HG03135 (cell line): ENCODE data around the gene CISD3.
A peak's percentile ranks its signal among the peaks of the same experiment; 100 is the strongest.

Experiments
- ATAC-seq: cut with Tn5 transposase; IDR thresholded peaks from one replicate; pipeline ENCODE4 v1.9.1; 2021; ENCODE audit warnings: mild to moderate bottlenecking, moderate library complexity; ENCODE audit not compliant: unreplicated experiment

CISD3 gene, protein sequence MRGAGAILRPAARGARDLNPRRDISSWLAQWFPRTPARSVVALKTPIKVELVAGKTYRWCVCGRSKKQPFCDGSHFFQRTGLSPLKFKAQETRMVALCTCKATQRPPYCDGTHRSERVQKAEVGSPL

DNA sequence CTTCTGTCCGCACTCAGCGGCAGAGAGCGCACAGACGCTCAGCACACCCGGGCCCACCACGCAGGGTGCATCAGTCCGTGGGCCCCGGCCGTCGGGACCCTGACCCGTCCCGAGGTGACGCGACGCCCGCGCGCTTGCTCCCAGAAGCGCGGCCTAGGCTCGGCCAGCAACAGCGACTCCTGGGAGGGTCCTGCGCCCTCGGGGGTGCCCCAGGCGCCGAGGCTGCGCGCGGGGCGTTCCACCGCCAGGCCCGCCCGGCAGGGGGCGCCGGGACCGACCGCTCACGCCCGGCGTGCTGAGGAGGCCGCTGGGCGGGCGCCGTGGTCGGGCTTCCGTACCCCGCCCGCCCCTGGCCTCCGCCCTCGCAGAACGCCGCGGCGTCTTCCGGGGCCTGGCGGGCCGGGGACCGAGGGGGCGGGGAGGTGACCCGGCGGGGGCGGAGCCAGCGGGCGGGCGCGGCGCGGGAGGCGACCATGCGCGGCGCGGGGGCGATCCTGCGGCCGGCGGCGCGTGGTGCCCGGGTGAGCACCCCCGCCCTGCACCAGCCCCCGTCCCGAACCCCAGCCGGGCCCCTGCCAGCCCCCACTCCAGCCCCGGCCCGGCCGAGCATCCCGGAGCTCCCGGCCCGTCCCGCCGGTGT is at the start of gene CISD3:
TSS of gene CISD3 (plus strand) at position 456 of the 640 bp plus-strand sequence. CDS start at position 474, 18 bp downstream.
- peak; percentile 71 for ATAC-seq

DNA sequence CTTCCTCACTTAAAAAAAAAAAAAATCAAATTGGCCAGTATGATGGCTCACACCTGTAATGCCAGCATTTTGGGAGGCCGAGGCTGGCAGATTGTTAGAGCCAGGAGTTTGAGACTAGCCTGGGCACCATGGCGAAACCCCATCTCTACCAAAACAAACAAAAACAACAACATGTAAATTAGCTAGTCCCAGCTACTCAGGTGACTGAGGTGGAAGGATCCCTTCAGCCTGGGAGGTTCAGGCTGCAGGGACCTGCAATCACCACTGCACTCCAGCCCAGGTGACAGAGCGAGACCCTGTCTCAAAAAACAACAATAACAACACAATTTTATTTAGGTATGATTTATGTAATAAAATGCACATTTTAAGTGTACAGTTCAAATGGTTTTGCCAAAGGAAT is 49.0 kb upstream of the CISD3 start:
- ATAC-seq, result no peak

DNA sequence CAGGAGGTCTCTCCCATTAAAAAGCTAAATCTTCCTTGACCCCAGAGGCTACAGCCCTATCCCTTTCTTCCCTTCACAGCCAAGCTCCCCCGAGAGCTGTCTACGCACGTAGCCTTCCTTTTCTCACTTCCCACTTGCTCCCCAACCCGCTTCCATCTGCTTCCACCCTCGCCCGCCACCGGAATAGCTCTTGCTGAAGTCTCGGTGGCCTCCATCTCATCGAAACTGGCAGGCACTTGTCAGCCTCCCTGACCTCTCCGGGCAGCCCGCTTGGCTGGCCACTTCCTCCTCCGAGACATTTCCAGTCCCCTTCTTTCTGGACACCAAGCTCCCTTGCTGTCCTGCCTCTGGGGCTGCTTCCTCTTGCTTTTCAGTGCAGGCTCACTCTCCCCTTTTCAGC is 44.6 kb upstream of the CISD3 start:
- ATAC-seq, result no peak

DNA sequence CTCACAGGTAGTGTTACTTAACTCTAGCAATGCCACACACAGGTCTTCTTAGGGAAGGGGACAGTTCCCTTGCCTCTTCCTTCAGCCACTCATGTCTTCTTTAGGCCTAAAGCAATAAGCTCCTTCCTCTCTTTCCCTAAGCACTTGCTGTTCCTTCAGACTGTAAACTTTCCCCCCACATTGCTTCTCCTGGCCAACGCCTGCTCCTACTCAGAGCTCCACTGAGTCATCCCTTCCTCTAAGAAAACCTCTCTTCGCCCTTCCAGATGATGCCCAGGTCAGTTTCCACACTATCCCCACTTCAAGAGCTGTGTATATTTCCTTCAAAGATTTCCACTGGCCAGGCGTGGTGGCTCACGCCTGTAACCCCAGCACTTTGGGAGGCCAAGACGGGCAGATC is 42.9 kb upstream of the CISD3 start:
- no peak for ATAC-seq

DNA sequence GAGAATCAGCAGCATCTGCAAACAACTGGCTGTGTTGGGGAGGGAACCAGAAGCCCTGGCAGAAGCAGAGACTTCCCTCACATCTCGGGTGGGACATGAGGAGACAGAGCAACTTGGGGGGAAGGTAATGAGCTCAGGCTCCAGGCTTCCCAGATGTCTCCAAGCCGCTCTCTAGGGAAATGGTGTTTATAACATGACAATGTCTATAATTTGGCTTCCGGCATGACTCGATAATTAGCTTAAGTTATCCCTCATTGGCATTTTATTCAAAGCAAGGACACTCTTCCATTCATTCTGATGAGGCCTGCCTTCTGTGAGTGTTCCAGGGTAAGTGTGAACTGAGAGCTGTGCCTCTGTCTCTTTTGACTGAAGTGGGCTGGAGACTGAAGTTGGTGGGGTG is 39.8 kb upstream of the CISD3 start:
- ATAC-seq, result no peak

DNA sequence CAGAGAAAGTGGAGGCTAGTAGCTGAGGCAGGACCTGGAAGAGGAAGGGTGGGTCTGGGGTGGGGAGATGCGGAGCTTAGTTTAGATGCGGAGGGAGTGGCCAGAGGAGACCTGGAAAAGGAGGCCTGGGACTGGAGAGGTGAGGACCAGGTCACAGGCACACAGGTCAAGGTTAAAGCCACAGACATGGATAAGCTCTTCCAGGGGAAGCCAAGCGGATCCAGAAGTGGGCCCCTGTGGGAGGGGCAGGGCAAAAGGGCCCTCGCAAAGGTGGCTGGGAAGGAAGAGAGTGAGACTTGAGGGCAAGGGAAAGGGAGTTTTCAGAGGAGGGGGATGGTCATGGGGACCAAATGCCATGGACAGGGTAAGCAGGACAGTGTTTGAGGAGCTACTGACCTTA is 39.0 kb upstream of the CISD3 start:
- no peak for ATAC-seq

DNA sequence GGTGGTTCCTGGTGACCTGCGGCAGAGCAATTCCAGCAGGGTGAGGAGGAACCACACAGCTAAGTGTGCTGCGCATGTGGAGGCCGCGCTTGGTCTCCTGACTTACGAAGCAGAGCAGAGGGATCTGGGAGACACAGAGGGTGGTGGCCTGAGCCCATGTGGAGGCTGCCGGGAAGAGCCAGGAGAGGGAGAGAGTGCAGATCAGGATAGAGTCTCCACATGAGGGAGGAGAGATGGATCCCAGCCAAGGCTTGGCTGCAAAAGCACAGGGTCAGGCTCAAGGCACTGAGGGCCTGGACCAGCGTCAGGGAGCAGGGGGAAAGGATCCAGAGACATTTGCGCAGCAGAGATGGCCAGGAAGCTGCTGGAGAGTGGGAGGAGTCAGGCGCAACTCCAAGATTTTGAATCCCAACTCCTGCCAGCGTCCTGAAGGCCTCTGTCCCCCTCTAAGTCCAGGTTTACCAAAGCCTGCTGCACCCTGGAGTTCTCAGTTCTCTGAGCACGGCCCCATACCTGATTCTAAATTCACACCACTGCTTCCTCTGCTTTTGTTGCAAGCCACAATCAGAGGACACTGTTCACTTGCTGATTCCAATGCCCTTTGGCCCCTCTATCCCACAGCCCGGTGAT is 36.3 kb upstream of the CISD3 start:
- no peak for ATAC-seq

DNA sequence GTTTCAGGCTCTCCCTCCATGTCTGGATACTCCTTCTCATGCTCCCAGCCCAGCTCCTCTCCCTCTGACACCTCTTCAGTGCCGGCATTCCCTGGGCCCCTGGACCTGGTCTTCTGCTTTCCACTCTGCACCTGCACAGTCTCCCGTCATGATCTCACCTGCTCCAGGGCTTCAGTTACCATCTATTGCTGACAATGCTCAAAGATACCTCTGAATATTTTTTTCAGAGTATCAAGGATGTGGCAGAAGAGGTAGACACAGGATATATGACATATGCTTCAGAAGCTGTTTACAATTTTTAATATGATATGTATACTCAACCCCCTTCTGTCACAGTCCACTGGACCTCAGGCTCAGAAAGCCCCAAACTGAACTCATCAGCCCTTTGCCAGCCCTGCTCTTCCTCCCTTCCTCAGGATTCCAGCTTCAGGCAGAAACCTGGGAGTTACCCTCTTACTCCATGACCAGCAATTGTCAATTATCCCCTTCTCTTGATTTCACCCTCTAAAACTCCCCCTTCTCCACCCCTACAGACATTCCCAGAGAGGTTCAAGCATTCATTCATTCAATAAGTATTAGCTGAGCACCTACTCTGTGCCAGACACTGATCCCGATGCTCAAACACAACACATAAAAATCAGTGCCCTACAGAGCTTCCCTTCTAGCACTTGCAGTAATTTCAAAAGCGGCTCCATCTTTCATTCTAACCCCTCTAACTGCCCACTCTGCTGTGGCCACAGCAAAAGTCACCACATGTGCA is 32.9 kb upstream of the CISD3 start:
- no peak for ATAC-seq

DNA sequence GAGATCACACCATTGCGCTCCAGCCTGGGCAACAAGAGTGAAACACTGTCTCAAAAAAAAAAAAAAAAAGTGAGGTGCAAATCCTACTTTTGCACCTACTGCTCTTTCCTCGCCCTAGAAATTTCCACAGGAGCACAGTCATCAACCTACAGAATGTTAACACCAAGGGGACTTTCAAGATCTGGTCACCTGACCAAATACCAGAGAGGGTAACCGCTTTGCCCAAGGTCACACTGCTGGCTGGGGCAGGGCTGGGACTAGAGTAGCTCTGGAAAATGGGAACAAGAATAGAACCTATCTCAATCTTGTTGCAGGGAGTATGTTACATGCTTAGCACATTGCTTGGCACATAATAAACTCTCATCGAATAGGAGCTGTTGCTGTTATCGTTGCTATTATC is 31.4 kb upstream of the CISD3 start:
- no peak for ATAC-seq

DNA sequence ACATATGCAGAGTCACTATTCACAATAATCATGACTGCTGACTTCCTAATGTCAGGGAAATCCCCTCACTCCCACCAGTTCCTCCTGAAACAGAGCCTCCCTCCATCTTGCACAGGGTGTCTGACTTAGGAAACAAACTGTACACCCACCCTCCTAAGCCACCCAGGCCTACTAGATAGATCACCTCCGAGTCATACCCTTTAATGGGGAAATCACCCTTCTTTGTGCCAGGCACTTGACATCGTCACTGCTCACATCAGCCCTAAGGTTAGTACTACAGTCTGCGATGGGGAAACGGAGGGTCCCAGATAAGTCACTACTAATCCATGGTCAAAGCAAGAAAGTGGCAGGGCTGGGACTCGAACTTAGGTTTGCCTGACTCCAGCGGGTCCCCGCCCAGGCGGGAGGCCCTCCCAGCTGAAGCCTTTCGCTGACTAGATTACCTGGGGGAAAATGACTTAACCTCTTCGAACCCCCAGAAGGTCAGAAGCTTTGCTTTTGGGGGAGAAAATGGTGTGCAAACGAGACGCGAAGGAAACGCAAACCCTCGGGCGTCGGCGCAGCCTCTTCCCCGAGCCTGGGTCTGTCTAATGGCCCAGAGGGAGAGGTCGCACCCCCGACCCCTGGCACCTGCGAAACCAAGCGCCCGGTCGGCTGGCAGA is 28.5 kb upstream of the CISD3 start:
- ATAC-seq, result peak; percentile 6

DNA sequence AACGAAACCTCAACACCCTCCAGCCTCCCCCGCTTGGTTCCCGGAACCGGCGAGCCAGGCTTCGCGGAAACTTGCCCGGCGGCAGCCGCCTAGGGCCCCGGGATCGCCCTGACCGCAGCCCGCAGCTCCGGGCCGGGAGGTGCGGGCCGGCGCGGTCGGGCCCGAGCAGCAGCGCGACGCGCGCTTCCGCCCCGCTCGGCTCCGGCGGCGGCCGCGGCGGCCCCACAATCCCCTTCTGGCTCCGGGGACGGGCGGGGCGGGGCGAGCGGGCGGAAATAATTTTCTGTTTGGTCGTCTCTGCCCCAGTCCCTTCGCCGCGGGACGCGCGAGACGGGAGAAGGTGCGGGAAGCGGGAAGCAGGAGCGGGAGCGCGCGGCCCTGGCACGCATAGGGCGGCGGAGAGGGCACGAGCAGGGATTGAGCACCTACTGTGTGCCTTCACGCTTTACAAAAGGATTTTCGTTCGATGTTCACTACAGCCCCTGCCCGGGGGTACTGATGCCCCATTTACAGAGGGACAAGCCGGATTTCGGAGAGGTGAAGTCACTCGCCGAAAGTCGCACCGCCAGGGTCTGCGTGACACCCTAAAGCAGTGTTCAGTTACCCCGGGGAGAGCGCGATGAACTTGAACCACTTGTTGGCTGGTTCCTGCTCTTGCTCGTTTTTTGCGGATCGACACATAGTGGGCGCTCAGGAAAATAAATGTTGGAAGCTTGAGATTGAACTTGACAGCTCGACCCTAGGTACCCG is 27.8 kb upstream of the CISD3 start:
- peak; percentile 24 for ATAC-seq

DNA sequence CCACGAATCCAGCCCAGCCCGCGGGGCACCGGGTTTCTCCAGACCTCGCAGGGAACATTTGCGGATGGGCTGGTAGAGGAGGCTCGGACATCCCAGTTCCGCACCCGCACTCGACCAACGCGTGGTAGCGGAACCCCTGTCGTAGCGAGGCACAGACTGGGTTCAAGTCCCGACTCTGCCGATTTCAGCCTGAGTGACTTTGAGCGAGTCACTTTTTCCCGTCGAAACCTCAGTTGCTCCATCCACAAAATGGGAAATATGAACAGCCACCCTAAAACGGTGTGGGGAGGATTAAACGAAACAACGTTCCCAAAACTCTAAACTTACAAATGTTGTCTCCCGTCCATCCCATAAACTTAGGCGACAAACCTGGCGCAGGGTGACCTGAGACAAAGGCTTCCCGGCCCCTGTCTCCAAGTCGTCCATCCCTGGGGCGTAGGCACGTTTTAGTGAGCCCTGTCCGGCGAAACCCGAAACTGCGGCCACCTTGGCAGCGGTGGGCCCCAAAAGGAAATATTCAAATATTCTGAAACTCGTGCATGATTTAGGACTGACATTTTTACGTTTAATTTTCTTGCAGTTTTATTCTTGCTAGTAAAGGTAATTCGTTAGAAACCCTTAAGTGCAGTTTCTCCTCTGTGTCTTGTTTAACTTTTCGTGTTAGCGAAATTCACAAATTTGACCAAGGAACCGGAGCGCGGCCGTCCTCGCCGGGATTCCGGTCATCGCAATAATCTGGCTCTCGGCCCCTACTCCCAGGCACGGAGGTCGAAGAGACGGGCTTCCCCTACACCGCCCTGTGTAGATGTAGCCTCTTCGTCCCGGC is 27.0 kb upstream of the CISD3 start:
- no peak for ATAC-seq

DNA sequence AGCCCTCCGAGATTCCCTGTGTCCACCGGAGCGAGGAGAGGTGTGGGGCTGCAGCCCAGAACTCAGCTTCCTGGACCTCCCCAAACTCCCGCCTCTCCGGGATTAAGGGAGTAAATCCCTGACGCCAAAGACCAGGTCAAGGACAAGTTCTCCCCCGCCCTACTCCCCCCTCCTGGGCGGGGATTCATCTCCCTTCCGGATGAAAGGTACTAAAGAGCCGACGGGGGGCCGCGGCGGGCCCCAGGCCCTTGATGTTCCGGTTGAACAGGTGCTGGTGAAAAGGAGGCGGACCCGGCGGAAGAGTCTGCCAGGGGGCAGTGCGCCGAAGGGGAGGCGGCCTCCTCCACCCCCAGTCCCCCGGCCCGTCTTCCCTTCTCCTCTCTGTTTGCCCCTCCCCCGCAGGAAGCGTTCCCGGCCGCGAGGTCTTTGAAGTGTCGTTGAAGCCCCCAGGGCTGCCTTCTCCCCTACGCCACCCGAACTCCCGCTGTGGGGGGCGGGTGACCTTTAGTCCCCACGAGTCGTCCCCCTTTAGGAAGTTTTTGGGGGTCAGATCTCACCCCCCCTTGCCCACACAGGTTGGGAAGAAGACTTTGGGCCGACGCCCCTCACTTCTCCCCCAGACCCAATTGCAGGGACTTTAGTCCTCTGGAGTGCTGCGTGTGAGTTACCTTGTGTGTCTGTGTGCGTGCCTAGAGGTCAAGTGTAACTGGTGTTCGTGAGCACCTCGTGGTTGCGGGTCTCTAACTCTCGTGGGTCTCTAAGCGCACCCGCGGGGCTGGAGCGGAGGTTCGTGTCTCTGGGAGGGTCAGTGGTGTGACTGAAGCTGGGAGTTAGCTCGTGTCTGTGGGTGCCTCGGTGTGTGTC is 26.2 kb upstream of the CISD3 start:
- ATAC-seq, result no peak

DNA sequence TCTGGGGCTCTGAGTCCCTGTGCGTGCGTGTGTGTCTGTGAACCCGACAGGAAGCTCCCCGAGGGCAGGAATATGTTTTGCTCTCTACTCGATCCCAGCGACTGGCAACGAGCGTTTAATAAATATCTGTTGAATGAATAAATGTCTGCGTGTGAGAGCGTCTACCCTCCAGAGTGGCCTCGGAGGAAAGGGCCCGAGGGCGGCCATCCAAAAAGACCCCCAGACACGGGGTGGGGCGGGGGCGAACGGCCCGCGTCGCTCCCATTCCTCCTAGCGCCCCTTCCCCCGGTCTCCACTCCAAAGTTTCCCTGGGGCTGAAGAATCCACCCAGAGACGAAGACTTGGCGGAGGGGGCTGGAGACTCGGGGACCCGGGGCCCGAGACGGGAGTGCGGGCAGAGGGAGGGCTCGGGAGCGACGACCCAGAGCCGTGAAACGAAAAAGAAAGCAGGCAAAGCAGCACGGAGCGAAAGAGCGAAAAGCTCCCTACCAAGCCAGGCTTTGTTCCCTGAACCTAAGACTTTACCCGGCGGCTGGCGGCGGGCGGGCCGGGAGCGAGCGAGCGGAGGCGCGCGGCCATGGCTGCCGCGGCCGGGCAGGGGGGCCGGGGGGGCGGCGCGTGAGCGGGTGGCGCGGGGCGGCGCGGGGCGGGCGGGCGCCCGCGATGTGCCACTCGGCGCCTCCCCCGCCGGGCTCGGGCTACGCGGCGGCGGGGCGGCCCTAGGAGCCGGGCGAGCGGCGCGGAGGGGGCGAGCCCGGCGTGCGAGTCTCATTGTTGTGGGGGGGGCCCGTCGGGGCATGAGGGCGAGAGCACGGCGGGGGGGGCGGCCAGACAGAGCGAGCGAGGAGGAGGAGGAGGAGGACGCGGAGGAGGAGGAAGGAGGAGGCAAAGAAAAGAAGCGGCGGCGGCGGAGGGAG is 25.3 kb upstream of the CISD3 start, which contains the start of gene MLLT6:
TSS of gene MLLT6 (plus strand) at position 668 of the 917 bp plus-strand sequence. CDS start 360 bp downstream, outside the sequence.
- no peak for ATAC-seq

DNA sequence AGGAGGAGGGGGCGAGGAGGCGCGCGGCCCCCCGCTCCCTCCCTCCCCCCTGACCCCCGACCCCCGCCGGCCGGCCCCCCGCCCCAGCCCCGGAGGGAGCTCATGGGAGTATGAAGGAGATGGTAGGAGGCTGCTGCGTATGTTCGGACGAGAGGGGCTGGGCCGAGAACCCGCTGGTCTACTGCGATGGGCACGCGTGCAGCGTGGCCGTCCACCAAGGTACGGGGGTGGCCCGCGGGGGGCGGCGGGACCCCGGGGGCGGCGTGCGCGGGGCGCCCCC is 24.7 kb upstream of the CISD3 start:
- no peak for ATAC-seq

DNA sequence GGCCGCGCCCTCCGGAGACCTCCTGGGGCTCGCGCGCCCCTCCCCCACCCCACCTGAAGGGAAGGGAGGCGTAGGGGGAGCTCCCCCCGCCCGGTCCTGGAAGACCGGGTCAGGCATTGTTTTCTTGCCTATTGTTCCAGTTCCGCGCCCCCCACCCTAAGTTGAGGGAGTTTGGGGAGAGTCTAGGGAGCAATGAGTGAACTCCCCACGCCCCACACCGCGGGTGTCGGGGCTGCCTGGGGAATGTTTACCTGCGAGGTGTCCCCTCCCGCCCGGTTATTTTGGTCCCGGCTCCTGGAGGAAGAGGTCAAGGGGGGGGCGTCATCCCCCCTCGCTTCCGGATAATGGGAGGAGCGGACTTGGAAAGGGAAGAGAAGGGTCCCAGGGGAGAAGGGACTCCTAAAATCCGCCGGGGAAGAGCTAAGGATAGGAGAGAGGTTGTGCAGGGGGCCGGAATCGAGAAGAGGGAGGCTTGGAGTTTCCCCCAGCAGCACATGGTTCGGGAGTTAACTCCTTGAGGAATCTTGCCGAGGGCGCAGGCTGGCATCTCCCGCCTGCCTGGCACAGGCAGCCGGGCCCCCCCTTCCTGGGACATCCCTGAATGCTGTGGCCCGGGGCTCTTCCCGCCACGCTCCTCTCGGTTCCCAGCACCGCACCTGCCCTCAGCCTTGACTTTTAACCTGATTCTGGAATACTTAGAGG is 24.2 kb upstream of the CISD3 start:
- ATAC-seq, result no peak

DNA sequence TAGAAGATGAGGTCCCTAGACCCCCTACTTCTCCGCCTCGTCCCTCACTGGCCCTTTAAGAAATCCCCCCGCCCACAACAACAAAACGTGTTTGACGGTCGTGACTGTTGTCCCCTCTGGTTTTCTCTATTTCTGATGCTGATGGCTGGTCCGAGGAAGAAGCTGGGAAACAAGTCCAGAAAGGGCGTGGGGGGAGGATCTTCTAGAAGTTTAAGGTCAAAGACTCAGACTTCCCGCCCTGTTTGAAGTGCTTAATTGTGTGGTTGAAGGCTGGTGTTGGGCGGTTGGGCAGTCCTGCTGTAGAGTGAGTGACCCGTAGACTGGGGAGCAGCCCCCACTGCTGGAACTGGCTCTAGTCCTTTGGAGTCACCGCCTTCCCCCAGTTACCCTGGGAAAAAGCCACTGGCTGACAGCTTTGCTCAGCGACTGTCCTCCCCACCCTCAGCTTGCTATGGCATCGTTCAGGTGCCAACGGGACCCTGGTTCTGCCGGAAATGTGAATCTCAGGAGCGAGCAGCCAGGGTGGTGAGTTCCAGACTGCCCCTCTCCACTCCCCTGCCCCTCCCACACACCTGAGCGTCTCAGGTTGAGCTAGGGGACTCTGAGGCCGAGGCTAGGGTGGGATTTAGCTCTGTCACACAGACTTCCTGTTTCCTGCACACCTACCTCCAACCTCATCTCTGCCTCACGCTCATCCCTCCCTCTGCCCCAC is 23.5 kb upstream of the CISD3 start:
- ATAC-seq, result no peak
